Stimulated activated naive CD8-positive, alpha-beta T cell treated with anti-CD3 and anti-CD28 coated beads, Interleukin-15, Interleukin-2, amounts not matched to agents 100 U/mL and 50 U/mL, for 24 hours (primary cell): Measurements from ENCODE around the gene MAP3K7.
"Not testable (repeated sequence)": the region's sequence is repeated elsewhere in the genome, so short reads cannot be mapped to it uniquely, and the experiment has no call there.

Experiments used
- ATAC-seq: fragments of 150-1000 bp; cut with Tn5 transposase; one replicate; pipeline ENCODE4 v1.10.0; 2021
- DNase-seq: peaks from one replicate; pipeline ENCODE4 v3.0.0; 2021

The MAP3K7 gene

DNA sequence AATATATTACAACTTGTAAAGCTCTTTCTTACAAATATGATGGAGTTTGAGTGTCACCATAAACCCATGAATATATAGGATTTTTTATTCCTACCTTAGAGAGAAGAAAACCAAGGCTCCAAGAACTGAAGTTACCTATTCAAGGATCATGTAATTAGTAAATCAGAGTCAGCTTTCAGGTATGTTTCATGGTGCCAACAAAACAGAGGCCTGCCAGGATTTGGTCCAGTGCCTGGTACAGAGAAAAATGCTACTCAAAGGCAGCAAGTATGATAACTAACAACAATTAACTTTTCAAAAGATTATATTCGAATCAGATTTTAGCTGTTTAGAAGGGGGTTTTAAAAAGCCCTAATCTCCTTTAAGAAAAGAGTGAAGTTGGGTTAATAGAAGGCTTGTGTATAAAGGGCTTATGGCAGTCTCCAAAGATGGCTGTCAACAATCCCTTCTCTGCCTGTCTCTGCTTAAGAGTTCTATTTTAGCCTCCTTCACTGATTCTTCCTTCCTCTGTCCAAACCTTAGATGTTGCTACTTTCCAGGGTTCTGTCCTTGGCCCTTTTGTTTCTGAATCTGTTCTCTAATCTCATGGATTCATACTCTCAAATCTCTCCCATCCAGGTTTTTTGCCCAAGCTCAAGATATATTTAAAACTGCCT, 7.8 kb downstream of the MAP3K7 start:
- DNase-seq (no peak), ATAC-seq (no peak)

DNA sequence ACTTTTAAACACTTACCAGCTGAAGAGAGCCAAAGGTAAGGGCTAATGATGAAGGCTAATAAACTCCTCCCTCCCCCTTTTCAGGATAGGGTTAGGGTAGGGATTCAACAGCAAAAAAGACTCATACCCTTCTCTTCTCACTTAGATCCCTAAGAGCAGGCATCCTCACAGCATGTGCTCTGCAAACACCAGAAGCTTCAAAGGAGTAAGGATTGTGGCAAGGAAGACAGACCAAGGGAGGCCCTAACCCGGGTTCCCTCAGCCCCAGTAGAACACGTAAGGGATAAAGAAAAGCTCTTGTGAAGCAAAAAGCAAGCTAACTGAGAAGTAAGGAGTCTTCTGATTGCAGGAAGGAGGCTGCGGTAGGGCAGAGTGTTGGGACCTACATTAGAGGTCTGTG, 11.6 kb downstream of the MAP3K7 start:
- DNase-seq = no peak
- ATAC-seq = no peak

- ATAC-seq (no peak), DNase-seq (no peak)
Observed at GRCh38 chr6:90574610-90575009, 12.3 kb downstream of the MAP3K7 start.

DNA sequence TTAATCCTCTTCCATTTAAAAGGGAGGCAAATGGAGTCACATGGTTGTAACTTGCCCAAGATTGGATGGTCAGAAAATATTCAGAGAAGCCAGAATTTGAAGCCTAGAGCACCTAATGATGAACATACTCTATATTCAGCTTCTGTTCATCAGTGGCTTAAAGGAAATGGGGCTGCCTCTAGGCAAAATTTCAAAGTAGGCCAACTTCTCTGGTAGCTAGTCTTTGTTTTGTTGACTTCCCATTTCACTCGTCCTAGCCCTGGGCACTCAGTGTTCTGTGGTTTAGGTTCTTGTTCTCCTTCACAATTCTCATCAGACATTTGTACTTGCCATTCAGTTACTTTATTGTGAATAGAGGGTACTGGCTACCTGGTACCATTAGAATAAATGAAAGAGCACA, 13.2 kb downstream of the MAP3K7 start:
- ATAC-seq (no peak), DNase-seq (no peak)

DNA sequence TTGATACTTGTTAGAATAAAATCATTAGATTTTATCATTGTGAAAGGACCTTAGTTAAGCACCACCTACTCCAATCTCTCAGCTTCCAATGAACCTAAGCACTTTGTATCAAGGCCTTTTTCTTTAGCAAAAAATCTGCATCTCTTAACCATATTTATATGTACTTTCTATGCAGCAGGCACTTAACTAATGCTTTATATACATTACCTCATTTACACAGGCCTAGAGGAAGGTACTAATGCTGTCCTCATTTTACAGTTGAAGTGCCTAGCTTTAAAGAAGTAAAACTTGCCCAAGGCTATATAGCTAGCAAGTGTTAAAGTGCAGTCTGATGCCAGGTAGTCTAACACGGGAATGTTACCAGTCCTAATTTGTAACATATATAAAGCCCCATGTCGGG, 14.0 kb downstream of the MAP3K7 start:
- DNase-seq (no peak), ATAC-seq (no peak)

DNA sequence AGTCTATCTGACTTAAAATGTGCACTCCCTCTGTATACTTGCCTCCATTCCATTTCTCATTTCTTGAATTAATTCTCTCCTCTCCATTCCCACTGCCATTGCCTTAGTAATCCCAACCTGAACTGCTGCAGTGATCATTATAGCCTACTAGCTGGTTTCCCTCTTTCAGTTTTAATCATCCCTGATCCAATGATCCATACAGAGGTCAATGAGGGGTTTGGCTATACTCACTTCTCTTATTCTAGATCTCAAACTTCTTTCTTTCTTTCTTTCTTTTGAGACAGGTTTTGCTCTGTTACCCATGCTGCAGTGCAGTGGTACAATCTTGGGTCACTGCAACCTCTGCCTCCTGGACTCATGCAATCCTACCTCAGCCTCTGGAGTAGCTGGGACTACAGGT, 17.6 kb downstream of the MAP3K7 start:
- DNase-seq (no peak), ATAC-seq (no peak)

DNA sequence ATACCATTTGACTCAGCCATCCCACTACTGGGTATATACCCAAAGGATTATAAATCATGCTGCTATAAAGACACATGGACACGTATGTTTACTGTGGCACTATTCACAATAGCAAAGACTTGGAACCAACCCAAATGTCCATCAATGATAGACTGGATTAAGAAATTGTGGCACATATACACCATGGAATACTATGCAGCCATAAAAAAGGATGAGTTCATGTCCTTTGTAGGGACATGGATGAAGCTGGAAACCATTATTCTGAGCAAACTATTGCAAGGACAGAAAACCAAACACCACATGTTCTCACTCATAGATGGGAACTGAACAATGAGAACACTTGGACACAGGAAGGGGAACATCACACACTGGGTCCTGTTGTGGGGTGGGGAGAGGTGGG, 19.2 kb downstream of the MAP3K7 start:
- ATAC-seq, DNase-seq: not testable (repeated sequence)

DNA sequence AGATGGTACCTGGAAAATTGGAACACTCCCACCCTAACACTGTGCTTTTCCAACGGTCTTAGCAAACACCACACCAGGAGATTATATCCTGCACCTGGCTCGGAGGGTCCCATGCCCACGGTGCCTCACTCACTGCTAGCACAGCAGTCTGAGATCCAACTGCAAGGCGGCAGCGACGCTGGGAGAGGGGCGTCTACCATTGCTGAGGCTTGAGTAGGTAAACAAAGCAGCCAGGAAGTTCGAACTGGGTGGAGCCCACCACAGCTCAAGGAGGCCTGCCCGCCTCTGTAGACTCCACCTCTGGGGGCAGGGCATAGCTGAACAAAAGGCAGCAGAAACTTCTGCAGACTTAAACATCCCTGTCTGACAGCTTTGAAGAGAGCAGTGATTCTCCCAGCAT, 24.5 kb downstream of the MAP3K7 start:
- not testable (repeated sequence) for ATAC-seq, DNase-seq

GRCh38 chr6:90559931-90560330, 26.9 kb downstream of the MAP3K7 start:
- no peak for DNase-seq
- no peak for ATAC-seq

DNA sequence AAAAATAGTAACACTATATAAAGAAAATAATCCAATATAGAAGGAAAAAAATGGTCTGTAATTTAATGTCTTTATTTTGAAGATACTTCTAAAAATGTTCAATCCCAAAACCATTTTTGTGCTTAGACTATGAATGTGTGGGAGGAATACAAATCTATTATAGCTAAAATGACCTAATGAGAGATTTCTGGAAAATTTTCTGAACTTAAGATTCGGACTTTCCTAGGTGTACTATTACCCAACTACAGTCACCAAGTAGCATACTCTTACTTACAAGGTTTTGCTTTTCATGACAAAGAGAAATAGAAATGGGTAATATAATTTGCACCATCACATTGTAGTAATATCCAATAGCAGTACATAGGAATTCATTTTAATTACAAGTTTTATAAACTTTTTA, 29.9 kb downstream of the MAP3K7 start:
- ATAC-seq (no peak), DNase-seq (no peak)

DNA sequence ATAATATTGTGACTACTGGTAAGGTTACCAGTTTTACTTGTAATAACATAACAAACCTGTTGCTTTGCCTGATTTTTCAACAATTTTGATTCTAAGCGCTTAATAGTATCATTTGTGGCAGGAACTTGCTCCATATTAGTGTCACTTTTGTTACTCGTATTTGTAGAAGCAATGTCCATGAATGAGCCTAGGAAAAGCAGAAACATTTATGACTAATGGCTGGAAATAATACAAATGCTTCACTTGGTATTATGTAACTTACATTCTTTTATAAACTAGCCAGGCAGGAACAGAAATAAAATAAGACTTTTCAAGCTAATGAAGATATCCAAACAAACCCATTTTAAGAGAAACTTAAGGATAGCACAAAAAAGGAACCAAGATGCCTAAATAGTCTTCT, 38.9 kb downstream of the MAP3K7 start:
- ATAC-seq (no peak), DNase-seq (no peak)

GRCh38 chr6:90547079-90547478, 39.8 kb downstream of the MAP3K7 start:
- no peak for ATAC-seq
- no peak for DNase-seq

DNA sequence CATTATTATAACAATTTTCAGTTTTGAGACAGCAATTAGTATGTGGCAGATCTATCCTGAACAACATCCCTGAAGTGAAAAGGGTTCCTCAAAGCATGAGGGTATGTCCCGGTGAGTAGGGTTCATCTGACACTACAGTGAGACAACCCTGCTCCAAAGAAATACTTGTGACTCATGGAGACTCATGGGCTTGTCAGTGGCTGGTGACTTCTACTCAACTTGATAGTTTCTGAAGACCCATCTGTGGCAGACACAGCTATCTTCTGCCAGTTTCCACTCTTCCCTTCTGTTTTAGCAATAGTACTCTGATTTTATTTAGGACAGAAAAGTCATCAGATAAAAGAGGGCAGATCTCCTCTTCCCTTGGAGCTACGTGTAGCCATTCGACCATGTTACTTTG, 41.4 kb downstream of the MAP3K7 start:
- ATAC-seq = no peak
- DNase-seq = no peak

DNA sequence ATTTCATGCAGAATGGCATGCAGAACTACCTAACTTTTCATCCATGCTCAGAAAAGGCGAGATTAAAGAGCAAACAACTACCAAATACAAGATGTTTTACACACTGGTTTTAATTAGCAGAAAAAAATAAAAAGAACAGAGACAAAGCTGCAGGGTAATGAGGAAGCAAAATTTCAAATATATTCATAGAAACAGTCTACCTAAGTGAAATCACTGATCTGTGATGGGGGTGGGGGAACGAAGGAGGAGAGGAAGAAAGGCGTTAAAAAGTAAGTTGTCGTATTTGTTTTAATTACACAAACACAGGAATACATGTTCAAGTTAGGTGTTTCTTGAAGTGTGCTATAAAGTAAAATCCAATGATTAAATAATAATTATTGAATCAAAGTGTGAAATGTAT, 42.1 kb downstream of the MAP3K7 start:
- DNase-seq (no peak), ATAC-seq (no peak)

GRCh38 chr6:90544081-90544480, 42.8 kb downstream of the MAP3K7 start:
- DNase-seq (no peak), ATAC-seq (no peak)

GRCh38 chr6:90541221-90541620, 45.7 kb downstream of the MAP3K7 start:
- ATAC-seq (no peak), DNase-seq (no peak)

DNA sequence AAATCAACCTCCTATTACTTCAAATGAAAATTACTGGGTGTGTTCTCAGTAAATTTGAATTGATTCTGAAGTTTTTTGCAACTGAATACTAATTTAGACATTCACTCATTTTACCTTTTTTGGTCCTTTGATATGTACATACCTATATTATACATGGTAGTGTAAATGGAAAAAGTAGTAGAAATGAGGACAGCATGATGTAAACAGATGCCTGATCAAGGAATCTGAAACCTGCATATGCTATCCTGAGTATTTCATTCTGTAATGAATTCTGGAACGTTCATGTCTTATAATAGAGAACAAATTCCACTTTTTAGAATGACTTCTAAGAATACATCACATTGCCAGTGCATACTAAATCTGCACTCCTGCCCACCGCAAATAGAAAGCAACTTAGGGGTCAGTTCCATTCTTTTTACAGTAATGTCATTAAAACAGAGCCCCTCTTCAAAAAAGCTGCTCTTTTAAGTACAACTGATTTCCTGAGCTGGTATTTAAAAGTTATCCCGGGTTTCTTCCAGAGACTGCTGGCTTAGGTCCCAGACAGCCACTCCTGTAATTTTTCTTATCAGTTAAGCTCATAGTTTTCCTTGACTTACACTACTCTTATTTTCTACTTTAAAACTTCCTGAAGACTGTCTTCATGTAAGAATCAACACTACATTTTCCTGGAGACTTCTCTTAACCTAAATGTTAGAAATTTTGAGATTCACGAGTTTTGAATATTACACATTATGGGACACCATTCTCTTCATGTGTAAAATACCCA, 48.4 kb downstream of the MAP3K7 start:
- no peak for DNase-seq
- ATAC-seq = no peak

DNA sequence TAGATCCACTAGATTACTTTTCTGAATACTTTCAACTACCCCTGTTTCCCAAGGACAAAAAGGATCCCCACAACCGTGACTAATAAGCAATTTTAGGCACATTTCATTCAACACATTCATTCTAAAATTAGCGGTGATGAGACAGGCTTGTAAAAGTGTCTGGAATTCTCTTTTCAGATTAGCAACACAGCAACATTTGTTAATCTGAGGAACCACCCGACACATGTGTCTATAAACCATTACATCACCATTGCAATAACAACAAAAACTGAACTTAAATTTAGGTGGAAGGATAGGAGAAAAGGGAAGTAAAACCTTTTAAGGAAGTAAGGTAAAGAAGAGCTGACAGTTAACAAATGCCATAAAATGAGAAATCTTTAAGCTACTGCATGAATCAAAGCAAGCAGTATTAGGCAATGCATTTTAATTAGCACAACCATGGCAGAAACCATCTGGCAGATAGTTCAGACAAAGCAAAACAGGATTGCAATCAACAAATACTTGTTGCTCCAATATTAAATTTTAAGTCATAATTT, 49.1 kb downstream of the MAP3K7 start:
- no peak for DNase-seq
- ATAC-seq = no peak

DNA sequence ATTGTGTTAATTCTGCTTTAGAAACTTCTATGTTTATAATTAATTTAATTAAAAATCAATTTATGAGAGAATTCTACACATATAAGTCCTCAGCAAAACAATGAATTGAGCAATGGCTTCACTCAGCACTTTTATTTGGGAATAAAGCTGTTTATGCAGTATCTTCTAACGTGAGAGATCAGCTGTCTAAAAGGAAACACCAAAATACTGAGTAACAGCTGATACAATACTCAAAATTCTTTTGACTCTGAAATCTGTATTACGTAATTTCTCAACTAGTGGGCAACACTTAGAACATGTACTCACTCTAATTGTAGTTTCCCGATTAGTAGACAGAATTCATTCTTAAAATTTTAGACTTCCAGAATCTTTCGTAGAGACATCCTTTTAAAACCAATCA, 49.8 kb downstream of the MAP3K7 start:
- no peak for DNase-seq
- no peak for ATAC-seq

GRCh38 chr6:90536520-90536919, 50.4 kb downstream of the MAP3K7 start:
- DNase-seq = no peak
- no peak for ATAC-seq

GRCh38 chr6:90534337-90535025, 52.4 kb downstream of the MAP3K7 start:
- DNase-seq (no peak), ATAC-seq (no peak)

DNA sequence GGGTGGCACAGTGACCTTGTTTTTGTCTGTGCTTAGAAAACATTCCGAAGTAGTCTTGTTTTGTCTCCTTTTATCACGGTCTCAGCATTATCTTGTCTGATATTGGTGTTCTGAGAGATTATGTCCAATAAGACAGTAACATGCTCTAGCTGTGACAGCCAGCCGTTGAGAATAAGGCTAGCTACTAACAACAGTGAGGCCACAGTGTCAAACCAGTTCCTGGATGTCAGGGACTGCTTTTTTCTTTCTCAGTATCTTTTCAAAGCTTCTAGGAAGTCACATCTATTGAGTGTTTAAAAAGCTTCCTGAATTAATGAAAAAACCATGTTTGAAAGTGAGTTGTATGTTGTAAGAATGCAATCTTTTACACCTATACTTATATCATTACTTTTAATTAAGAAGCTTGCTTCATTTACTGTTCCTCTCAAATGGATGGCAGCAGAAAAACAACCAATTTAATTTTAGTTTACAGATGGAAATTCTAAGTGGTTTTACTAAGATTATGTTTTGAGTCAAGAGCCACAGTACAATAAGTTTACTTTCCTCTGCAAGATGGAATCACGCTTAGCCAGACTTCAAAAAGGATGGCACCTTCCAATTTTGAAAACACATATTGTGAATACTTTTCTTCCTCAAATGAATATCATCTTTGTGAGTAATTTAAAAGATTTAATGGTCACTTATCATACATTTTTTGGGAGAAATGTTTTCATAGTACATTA, 53.1 kb downstream of the MAP3K7 start:
- DNase-seq = no peak
- ATAC-seq = no peak

DNA sequence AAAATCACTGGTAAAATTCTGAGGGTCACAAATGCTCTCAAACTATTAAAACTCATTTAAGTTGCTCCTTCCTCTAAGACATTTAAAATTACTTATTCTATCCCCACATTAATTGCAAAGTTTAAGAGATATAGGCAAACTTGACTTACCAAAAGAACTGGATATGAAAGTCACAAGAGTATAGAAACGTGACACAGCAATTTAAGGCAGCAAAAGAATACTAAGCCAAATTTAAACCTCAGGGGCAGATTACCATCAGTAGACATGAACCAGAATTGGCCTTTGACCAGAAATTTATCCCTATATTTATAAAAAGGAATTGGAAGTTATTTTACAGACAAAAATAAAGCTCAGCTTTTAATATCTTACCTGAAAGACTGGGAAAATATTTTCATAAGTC, 56.0 kb downstream of the MAP3K7 start:
- DNase-seq = no peak

More for the DNA sequence above, 56.0 kb downstream of the MAP3K7 start:
- ATAC-seq = no peak
